SIG-M5 treated with dmso at 0.1 percent for 504 hours (cell line): ENCODE results near the gene P2RX2.

Experiments used
- DNase-seq: peaks from one replicate; lab custom pipeline; 2025; ENCODE audit not compliant: unreplicated experiment; lab: John Stamatoyannopoulos, UW

The P2RX2 gene

GRCh38 chr12:132660052-132660451 lies 41.5 kb downstream of the P2RX2 start:
- DNase-seq, result no peak

GRCh38 chr12:132660996-132661395 lies 42.4 kb downstream of the P2RX2 start:
- no peak for DNase-seq

GRCh38 chr12:132661972-132662371 lies 43.4 kb downstream of the P2RX2 start:
- no peak for DNase-seq

GRCh38 chr12:132662901-132663755 lies 44.6 kb downstream of the P2RX2 start:
- no peak for DNase-seq

- no peak for DNase-seq
These were observed 45.9 kb downstream of the P2RX2 start for GRCh38 chr12:132664206-132665148.

- DNase-seq, result no peak
These were observed 46.5 kb downstream of the P2RX2 start for GRCh38 chr12:132665149-132665491.

- no peak for DNase-seq
These were observed 47.2 kb downstream of the P2RX2 start for GRCh38 chr12:132665794-132666193.

- DNase-seq, result no peak
These were observed 49.9 kb downstream of the P2RX2 start for GRCh38 chr12:132668191-132669088.

GRCh38 chr12:132669166-132669879 lies 50.7 kb downstream of the P2RX2 start:
- no peak for DNase-seq
